SU-DHL-6 (cell line): ENCODE measurements around the gene PAN3.

Source experiments
- H2AFZ ChIP-seq: fragments of 200-600 bp; sonication (generic); 2 replicates; pipeline ENCODE4 v1.6.1; 2014; ENCODE audit warnings: low read depth, mild to moderate bottlenecking, moderate library complexity, mixed read lengths, antibody characterized with exemption, low read length; ENCODE audit not compliant: severe bottlenecking
- H3F3A ChIP-seq: fragments of 200-600 bp; shearing (Covaris generic); 2 replicates; pipeline ENCODE4 v1.6.0; 2016; ENCODE audit warnings: antibody characterized with exemption, mild to moderate bottlenecking; ENCODE audit not compliant: insufficient read depth
- H3K27ac ChIP-seq: fragments of 200-600 bp; sonication (generic); 2 replicates; pipeline ENCODE4 v1.5.1; 2016; ENCODE audit warnings: low read depth, mild to moderate bottlenecking, low read length, moderate library complexity, mixed read lengths
- H3K27me3 ChIP-seq: fragments of 200-600 bp; sonication (generic), shearing (Covaris generic); 2 replicates; pipeline ENCODE4 v1.6.0; 2014; ENCODE audit warnings: mild to moderate bottlenecking, low read length
- H3K36me3 ChIP-seq: fragments of 200-600 bp; sonication (generic); 2 replicates; pipeline ENCODE4 v1.6.1; 2014; ENCODE audit warnings: mild to moderate bottlenecking, low read length, mixed read lengths
- H3K4me2 ChIP-seq: fragments of 300-600, 200-600 bp; shearing (Covaris generic), sonication (generic); 2 replicates; pipeline ENCODE4 v1.6.0; 2014; ENCODE audit warnings: low read length, low read depth, mild to moderate bottlenecking; ENCODE audit not compliant: poor library complexity, severe bottlenecking
- H3K4me3 ChIP-seq: fragments of 200-600 bp; sonication (generic); 2 replicates; pipeline ENCODE4 v1.5.1; 2014; ENCODE audit warnings: antibody characterized with exemption, low read length, mild to moderate bottlenecking, mixed read lengths; ENCODE audit not compliant: insufficient read depth, poor library complexity, severe bottlenecking
- H3K79me2 ChIP-seq: fragments of 200-600 bp; sonication (generic); 2 replicates; pipeline ENCODE4 v1.6.1; 2014; ENCODE audit warnings: mild to moderate bottlenecking, low read length, moderate library complexity; ENCODE audit not compliant: insufficient read depth
- H3K9ac ChIP-seq: fragments of 200-600 bp; sonication (generic); 2 replicates; pipeline ENCODE4 v1.7.0; 2014; ENCODE audit warnings: mild to moderate bottlenecking, low read length
- H3K9me2 ChIP-seq: fragments of 200-600 bp; sonication (generic); replicated peaks from 2 replicates; pipeline ENCODE4 v1.6.1; 2014; ENCODE audit warnings: low read length; ENCODE audit not compliant: insufficient read depth
- H3K9me3 ChIP-seq: fragments of 200-600 bp; sonication (generic); 2 replicates; pipeline ENCODE4 v1.6.1; 2014; ENCODE audit warnings: low read length, mixed read lengths; ENCODE audit not compliant: insufficient read depth
- H4K20me1 ChIP-seq: fragments of 200-600 bp; sonication (generic); 2 replicates; pipeline ENCODE4 v1.6.1; 2014; ENCODE audit warnings: low read depth, mild to moderate bottlenecking, antibody characterized with exemption, low read length, moderate library complexity, mixed read lengths
- CTCF ChIP-seq: fragments of 200-600 bp; sonication (generic); IDR thresholded peaks from one replicate; pipeline ENCODE4 v1.5.1; 2017; ENCODE audit warnings: antibody characterized with exemption, mild to moderate bottlenecking, low read length, moderate library complexity; ENCODE audit not compliant: insufficient read depth, poor library complexity, severe bottlenecking
- EZH2phosphoT487 ChIP-seq: fragments of 200-600 bp; sonication (generic), shearing (Covaris generic); conservative IDR thresholded peaks from 2 replicates; pipeline ENCODE4 v1.6.1; 2018; ENCODE audit warnings: mild to moderate bottlenecking, antibody characterized with exemption, low read length, moderate library complexity, mixed read lengths

The PAN3 gene

GRCh38 chr13:28325022-28325421 is 186.7 kb downstream of the PAN3 start:
- no peak for TF ChIP-seq EZH2phosphoT487
- Histone ChIP-seq H3K9ac (no peak overlapping the region), H3K27ac (no peak overlapping the region), H3K4me3 (no peak overlapping the region), H3K9me2 (no peaks in the 10 kb centered on the region), H3K4me2 (no peak overlapping the region), H3K27me3 (no peaks in the 10 kb centered on the region), H2AFZ (no peak overlapping the region), H3K36me3 (no peaks in the 10 kb centered on the region), H3K9me3 (no peaks in the 10 kb centered on the region), H3F3A (no peaks in the 10 kb centered on the region), H3K79me2 (no peaks in the 10 kb centered on the region), H4K20me1 (no peaks in the 10 kb centered on the region)

- Histone ChIP-seq H2AFZ (no peak overlapping the region), H3K9me3 (no peaks in the 10 kb centered on the region), H3K27ac (no peak overlapping the region), H3K9me2 (no peaks in the 10 kb centered on the region), H3K9ac (no peak overlapping the region), H3K27me3 (no peaks in the 10 kb centered on the region), H3F3A (no peaks in the 10 kb centered on the region), H3K4me3 (no peak overlapping the region), H4K20me1 (no peaks in the 10 kb centered on the region), H3K79me2 (no peaks in the 10 kb centered on the region), H3K36me3 (no peaks in the 10 kb centered on the region), H3K4me2 (no peak overlapping the region)
- no peak for TF ChIP-seq CTCF
- TF ChIP-seq EZH2phosphoT487 = no peak
These were observed 187.7 kb downstream of the PAN3 start for GRCh38 chr13:28326056-28326455.

GRCh38 chr13:28327373-28328270 is 189.3 kb downstream of the PAN3 start:
- Histone ChIP-seq H3K9me2 (no peaks in the 10 kb centered on the region), H3K27ac (no peak overlapping the region), H3K9ac (no peak overlapping the region), H3K9me3 (no peaks in the 10 kb centered on the region), H3F3A (no peaks in the 10 kb centered on the region), H4K20me1 (no peaks in the 10 kb centered on the region), H3K36me3 (no peaks in the 10 kb centered on the region), H3K4me2 (no peak overlapping the region), H3K79me2 (no peaks in the 10 kb centered on the region), H3K4me3 (no peak overlapping the region), H2AFZ (no peak overlapping the region), H3K27me3 (no peaks in the 10 kb centered on the region)
- TF ChIP-seq CTCF = no peak
- TF ChIP-seq EZH2phosphoT487 = no peak

GRCh38 chr13:28328271-28328607 is 189.9 kb downstream of the PAN3 start:
- no peak overlapping the region for H2AFZ ChIP-seq
- no peaks in the 10 kb centered on the region for H3F3A ChIP-seq
- H3K9ac ChIP-seq = no peak overlapping the region
- H3K36me3 ChIP-seq = no peaks in the 10 kb centered on the region
- H3K9me2 ChIP-seq = no peaks in the 10 kb centered on the region
- no peaks in the 10 kb centered on the region for H3K79me2 ChIP-seq
- H3K4me2 ChIP-seq = no peak overlapping the region
- H4K20me1 ChIP-seq = no peaks in the 10 kb centered on the region
- no peaks in the 10 kb centered on the region for H3K27me3 ChIP-seq
- TF ChIP-seq EZH2phosphoT487 = no peak
- no peak for TF ChIP-seq CTCF
- no peak overlapping the region for H3K27ac ChIP-seq
- no peaks in the 10 kb centered on the region for H3K9me3 ChIP-seq
- H3K4me3 ChIP-seq = no peak overlapping the region
